Activated T-cell treated with anti-CD3 and anti-CD28 coated beads for 24 hours (primary cell): ENCODE data around the gene MINDY3.
"Not testable (repeated sequence)": the region's sequence is repeated elsewhere in the genome, so short reads cannot be mapped to it uniquely, and the experiment has no call there.

Source experiments
- DNase-seq: peaks from one replicate; pipeline ENCODE4 v3.0.0-alpha.2; 2020; ENCODE audit warnings: low read depth

The MINDY3 gene

DNA sequence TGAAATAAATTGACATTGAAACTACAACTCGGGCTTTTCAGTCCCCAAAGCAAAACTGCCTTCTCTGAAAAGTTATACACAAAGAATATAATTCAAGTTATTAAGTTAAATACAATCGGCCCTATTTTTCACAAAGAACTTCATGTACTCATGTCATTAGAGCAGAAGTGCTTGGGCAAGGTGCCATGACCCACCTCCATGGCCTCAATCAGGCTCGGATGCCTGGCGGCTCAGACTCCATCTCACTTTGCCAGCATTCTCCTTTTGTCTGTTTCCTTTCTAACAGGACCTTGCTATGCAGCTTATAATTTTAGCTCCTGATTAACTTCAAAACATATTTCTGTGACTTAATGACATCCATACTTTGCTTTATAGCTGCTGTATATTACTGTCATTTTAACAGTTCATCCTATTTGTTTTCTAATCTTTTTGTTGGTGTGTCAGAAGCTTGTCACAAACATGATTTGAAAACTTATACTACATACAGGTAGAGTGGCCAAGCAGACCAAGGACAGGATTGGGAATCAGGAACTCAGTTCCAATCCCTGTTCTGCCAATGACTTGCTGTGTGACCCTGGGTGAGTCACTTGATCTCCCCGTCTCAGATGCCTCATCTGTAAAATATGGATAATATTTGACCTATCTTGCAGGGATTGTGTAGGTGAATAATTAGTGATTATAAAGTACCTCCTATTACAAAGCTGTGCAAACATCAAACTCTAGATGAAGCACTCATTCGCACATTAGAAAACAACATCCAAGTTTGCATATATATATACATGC lies 79.8 kb downstream of the MINDY3 start:
- no peak for DNase-seq

DNA sequence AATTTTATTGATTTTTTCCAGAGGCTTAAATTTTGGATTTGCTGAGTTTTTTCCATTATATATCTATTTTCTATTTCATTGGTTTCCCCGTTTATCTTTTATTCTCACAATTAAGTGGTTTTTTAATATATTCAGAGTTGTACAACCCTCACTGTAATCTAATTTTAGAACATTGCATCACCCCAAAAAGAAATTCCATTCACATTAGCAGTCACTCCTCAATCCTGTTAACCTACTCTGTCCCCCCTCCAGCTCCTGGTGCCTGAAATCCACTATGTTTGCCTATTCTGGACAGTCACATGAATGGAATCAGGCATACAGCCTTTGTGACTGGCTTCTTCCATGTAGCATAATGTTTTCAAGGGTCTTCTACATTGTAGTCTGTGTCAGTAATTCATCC lies 84.8 kb downstream of the MINDY3 start:
- DNase-seq = no peak

DNA sequence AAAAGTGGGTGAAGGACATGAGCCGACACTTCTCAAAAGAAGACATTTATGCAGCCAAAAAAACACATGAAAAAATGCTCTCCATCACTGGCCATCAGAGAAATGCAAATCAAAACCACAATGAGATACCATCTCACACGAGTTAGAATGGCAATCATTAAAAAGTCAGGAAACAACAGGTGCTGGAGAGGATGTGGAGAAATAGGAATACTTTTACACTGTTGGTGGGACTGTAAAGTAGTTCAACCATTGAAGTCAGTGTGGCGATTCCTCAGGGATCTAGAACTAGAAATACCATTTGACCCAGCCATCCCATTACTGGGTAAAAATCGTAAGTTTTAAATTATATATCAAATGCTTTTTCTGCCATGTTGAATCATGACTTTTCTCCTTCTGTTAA lies 85.8 kb downstream of the MINDY3 start:
- DNase-seq = not testable (repeated sequence)

DNA sequence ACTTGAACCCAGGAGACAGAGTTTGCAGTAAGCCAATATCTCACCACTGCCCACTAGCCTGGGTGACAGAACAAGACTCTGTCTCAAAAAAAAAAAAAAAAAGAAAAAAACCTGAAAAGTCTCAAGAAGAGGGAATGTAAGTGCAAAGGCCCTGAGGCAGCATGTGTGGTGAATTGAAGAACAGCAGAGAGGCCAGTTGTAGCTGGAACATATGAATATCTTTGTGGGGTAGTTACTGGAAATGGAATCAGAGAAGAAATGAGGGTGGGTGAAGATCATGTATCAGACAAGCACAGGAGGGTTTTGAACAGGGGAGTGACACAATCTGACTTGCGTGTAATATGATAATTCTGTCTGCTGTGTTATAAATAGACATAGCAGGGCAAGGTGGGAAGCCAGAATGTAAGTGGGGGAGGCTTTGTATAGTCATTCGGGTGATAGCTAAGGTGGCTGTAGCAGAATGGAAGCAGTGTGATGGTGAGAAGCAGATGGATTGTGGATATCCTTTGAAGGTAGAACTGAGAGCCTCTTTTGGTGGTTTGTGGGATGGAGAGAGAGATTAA lies 95.3 kb downstream of the MINDY3 start:
- DNase-seq = no peak

DNA sequence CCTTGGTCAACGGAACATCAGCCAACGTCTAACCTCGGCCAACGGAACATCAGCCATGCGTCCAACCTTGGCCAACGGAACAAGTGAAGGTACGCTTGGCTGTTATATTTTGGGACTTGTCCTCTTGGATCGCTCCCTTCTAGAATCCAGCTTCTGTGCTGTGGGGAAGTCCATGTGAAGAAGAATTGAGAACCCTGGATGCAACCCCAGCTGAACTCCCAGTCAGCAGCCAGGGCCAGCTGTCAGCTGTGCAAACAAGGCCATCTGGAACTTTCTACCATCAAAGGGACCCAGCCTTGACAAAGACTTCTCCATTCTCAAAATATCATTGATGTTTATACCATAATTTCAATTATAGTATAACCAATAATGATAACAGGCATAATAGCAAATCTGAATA lies 97.3 kb downstream of the MINDY3 start:
- DNase-seq = no peak

DNA sequence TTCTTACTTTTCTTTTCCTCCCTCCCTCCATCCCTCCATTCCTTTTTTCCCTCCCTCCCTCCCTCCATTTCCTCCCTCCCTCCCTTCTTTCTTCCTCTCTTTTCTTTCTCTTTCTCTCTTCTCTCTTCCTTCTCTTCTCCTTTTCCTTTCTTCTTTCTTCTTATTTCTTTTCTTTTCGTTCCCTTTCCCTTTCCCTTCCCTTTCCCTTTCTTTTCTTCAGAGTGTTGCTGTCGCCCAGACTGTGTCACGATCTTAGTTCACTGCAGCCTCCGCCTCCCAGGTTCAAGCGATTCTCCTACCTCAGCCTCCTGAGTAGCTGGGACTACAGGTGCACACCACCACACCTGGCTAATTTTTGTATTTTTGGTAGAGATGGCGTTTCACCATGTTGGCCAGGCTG lies 98.1 kb downstream of the MINDY3 start:
- DNase-seq = not testable (repeated sequence)

DNA sequence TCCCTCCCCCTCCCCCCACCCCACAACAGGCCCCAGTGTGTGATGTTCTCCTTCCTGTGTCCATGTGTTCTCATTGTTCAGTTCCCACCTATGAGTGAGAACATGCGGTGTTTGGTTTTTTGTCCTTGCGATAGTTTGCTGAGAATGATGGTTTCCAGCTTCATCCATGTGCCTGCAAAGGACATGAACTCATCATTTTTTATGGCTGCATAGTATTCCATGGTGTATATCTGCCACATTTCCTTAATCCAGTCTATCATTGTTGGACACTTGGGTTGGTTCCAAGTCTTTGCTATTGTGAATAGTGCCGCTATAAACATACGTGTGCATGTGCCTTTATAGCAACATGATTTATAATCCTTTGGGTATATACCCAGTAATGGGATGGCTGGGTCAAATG lies 99.1 kb downstream of the MINDY3 start:
- DNase-seq = not testable (repeated sequence)

DNA sequence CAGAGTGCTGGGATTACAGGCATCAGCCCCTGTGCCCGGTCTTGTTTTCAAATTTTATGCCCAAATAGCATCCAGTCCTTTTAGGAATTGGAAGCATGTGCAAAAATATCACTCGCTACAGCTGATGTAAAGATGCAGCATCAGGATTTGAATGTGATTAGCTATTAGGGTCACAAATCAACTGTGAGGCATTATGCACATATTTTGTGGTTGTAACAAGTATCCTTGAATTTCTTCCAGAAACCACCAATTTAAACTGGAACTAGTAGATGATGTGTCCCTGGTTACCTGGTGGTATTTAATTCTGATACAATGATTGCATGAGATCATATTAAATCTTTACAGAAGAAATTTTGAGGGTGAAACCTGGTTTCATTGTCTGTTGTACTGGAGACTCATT lies 99.6 kb downstream of the MINDY3 start:
- DNase-seq = no peak

DNA sequence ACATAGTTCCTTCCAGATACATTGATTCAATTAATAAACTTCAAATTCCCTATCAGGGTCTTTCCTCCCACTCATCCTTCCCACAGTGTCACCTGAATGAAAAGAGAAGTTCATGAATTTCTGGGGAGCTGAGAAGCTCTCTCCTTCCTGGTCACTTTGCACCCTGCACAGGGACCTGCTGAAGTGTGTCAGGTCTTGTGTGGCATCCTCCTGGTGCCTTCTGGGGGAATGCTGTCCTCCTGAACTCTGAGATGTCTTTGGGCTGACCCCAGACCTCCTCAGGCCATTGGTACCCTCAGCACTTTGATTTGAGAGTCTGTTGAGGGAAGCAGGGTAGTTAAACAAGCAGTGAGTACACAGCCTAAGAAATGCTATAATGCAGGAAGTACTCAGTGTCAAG lies 101.0 kb downstream of the MINDY3 start:
- no peak for DNase-seq

DNA sequence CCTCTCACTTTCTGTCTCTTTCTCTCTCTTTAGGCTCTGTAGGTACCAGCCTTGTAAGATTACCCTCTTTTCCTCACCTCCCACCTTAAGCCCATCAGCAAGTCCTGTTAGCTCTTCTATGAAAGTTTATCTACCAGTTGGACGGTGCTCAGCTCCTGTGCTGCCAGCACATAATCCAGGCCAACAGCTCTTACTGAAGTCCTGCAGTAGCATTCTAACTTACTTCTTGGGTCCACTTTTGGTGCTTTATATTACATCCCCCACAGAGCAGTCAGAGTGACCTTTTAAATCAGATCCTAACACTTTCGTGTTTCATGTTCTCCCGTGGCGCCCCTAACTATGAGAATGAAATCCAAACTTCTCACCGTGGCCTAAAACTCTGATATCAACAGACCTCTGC lies 101.7 kb downstream of the MINDY3 start:
- no peak for DNase-seq

DNA sequence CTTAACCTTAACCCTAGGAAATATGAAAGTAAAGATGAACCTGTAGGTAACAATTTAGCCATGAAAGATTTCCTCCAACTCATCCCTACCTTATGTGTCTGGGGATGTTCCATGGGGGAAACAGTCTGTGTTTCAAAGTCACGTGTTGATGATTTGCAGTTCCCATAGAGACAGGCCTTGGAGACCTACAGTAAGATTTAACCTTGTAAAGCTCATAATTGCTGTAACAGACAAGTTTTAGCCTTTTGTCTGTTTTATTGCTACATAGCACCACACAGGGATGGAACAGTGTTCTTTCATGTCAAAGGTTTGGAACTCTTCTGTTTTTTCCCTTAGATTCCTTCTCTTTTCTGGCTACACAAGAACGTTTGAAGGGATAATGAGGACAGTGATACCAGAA lies 105.4 kb downstream of the MINDY3 start:
- DNase-seq = no peak

DNA sequence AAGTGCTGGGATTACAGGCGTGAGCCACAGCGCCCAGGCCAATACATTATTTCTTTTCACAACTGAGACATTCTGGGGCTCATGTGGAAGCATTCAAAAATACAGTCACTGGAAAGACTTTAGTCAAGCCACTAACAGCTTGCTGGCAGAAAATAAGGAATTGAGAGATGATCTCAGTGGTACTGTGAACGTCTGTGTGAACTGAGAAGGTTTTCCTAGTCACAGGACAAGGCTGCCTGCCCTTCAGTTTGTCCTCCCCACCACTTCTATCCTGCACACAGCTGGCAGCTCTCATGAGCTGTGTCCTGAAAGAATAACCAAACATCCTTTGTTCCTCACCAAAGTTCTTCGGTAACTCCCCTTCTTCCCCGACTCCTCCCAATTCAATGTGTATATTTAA lies 109.3 kb downstream of the MINDY3 start:
- no peak for DNase-seq

DNA sequence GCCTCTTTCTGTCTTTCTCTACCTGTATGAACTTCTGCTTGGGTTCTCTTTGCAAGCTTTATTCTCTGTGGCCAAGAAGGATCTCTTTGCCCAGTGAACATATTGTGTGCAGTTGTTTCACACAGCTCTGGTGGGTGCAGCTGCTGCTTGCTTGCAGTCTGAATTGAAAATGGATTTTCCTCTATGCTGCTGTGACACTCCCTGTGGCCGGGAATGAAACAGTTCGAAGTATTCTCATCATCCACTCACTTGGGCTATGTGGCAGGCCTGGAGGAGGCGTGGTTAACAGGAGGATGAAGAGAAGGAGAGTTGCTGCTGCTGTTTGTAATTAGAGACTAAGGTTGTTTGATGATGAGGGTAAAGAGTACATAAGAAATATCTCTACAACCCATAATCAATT lies 112.2 kb downstream of the MINDY3 start:
- DNase-seq = no peak

DNA sequence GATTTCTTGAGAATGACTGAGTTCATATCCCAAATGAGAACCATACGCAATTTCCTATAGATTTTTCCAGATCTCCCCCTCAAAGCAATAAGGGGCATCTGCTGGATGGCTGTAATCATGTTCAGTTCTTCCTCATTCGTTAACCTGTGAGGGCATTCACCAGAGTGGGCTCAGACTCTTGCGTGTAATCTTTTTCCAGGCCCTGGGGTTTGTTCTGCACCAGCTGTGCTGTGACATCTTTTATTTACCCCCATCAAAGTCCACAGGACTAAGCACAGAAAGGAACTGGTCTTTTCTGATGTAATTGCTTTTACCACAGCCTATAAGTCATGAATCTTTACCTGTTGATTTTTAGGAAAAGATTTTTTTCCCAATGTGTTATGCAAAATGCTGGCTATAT lies 112.7 kb downstream of the MINDY3 start:
- no peak for DNase-seq

DNA sequence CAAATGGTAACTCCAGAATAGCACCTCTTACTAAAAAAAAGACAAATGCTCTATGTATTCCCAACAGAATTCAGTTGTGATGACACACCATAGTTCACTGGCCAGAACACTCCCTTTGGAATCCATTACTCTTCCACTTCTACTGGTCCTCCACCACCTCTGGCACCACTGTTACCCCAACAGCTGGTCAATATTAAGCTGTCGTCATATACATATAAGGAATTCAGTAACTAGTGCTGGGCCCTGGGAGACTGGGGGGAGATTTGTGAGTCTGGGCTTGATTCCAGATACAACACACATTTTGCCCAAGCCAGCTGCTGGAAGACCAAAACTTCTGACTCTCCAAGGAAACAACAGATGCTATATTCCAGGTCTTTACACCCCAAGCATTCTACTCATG lies 114.6 kb downstream of the MINDY3 start:
- DNase-seq = no peak

DNA sequence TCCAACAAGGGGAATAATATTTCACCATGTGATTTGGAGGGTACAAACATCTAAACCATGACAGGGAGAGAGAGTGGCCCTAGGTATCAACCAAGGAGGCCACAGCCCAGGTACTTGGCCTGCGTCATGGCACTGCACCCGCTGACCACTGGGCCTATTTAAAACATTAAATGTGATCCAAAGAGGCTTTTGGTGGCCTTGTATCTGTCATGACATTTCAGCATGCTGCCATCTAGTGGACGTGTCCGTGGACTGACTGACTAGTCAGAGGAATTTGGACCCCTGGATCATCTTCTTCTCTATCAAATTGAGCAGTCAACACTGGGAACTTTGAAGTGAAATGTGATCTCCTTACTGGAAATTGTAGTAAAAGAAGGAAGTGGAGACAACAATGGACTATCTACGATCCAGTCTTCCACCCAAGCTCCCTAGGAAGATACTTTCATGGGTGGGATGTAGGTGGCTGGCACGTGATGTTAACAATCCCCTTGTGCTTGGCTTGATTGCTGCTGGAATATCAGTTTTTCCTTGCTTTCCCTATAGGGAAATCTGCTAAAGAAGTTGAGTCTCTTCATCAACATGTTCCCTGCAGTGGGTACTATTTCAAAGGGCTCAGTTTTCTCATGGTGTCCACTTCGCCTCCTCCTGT lies 116.0 kb downstream of the MINDY3 start:
- DNase-seq = peak; percentile 28

DNA sequence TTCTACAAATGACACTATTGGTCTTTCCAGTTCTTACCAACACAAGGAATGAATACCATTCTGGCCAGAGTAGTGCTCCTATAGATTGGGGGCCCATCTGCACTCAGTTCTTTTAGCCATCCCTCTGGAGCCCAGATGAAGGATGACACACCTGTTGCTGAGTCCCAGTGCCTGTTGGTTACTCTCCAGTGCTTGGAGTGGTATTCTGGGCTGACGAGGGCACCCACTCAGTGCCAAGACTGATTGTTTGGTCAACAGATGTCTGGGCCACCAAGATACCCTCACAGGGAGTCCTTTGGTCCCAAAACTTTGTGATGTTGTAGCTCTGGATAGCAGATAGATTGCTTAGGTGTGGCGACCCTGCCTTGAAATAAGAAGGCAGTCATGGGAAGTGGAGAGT lies 116.9 kb downstream of the MINDY3 start:
- DNase-seq = no peak

DNA sequence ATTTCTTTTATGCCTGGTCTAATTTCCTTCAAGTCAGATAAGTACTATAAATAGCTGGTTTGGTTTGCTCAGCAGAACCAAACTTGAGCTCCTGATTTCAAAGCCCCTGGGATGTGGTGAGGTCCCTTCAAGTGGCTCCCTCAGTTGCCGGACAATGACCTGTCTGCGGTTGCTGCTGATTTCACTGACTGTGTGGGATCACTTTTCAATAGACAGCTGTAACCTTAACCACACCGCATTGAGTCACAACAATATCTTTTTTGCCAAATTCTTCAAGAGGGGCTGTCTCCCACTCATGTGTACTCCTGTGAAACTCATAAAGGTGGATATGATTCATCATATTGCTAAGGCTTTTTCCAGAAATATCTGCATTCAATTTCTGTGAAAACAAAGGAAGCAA lies 117.5 kb downstream of the MINDY3 start:
- no peak for DNase-seq

DNA sequence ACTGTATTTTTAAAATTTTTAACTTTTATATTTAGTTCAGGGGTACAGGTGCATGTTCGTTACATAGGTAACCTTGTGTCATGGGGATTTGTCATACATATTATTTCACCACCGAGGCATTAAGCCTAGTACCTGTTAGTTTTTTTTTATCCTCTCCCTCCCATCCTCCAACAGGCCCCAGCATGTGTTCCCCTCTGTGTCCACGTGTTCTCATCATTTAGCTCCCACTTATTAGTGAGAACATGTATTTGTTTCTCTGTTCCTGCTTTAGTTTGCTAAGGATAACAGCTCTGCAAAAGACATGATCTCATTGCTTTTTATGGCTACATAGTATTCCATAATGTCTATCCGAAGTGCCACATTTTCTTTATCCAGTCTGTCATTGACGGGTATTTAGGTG lies 118.2 kb downstream of the MINDY3 start:
- no peak for DNase-seq

DNA sequence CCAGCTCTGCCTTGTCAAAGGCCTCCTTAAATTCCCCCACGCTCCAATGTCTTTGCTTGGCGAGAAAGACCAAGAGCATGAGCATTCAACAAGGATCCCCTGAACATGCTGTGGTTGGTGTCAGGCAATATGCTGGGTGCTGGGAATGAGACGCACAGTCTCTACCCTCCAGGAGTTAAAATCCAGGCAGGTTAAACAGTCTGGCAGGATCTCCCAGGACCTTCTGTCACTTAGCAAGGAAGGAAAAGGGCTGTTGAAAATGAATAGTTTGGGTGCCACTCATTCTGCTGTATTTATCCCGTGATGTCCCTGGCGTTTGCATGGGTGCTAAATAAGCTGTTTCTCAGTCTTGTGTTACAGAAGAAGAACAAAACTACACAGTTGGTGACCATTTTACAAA lies 118.7 kb downstream of the MINDY3 start:
- DNase-seq = no peak

DNA sequence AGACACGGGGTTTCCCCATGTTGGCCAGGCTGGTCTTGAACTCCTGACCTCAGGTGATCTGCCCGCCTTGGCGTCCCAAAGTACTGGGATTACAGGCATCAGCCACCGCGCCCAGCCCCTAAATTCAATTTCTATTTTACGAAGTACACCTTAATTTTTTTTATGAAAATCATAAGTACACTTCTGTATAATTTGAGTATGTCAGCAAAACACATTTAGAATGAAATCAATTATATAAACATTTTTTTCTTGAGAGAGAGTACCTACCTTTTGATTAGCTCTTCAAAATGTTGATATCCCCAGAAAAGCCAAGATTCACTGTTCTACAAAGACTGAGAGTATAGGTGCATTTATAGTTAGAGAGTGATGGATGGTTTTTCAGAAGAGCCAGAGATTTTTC lies 120.0 kb downstream of the MINDY3 start:
- no peak for DNase-seq

DNA sequence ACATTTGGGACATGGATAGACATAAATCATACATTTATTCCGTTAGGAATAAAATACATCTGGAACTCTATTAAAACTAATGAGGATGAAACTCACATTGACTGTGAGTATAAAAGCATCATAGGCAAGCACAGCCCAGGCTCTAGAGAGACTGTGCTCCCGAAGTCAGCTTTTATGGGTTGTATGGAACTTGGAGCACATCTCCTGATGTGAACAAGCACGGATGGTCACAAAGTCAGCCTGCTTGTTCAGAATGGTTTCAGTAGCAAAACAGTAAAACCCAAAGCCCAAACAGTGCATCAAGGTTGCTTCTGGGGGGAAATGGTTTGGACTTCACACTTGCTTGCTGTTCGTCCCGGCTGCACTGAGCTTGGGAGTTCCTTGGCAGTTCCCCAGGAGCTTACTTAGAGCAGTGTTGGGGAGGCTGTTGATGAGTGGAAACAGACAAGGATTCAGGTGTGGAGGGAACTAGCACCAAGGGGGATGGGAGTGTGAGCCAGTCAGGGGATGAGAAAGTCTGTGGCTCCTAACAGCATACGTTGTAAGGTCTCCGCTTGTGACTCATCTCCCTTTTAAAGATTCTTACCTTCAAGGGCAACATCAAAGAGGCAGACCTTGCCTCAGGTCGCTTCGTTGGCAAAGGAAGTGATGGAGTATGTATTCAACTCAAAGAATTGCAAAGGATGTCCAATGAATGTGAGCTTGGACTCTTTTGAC lies 120.9 kb downstream of the MINDY3 start:
- DNase-seq = no peak
